Liver (tissue), 9 donors: Measurements from ENCODE around the gene AGTRAP. TPM values are rescaled to one million over a fixed set of nuclear protein-coding genes. Genes with fewer than 3 reads are reported as not detected.

Experiments used
- DNase-seq: peaks from one replicate; pipeline ENCODE4 v3.0.0-alpha.2; 2017; ENCODE audit warnings: low spot score
- H3K27ac ChIP-seq, 2 donors: one replicate each; pipeline ENCODE4 v1.7.0; 2013; ENCODE audit warnings: inconsistent platforms in 2 of 2, low read length in 2 of 2, control low read depth in 1 of 2, low read depth in 1 of 2, mild to moderate bottlenecking in 1 of 2
- H3K27me3 ChIP-seq, 4 donors: one replicate each; pipeline versions ENCODE4 v1.6.1 to v1.7.0; 2013; ENCODE audit warnings: low read length in 3 of 4, inconsistent platforms in 1 of 4, mild to moderate bottlenecking in 1 of 4, moderate library complexity in 1 of 4; ENCODE audit not compliant: control insufficient read depth in 4 of 4, insufficient read depth in 4 of 4
- H3K36me3 ChIP-seq, 4 donors: one replicate each; pipeline versions ENCODE4 v1.6.1 to v1.7.0; 2013; ENCODE audit warnings: low read length in 3 of 4, mild to moderate bottlenecking in 3 of 4, low read depth in 1 of 4, moderate library complexity in 1 of 4; ENCODE audit not compliant: control insufficient read depth in 4 of 4, insufficient read depth in 3 of 4
- H3K4me1 ChIP-seq, 4 donors: one replicate each; pipeline versions ENCODE4 v1.6.1 to v1.7.0; 2013; ENCODE audit warnings: low read length in 3 of 4, mild to moderate bottlenecking in 3 of 4, moderate library complexity in 1 of 4; ENCODE audit not compliant: control insufficient read depth in 4 of 4, insufficient read depth in 4 of 4
- H3K4me3 ChIP-seq, 3 donors: one replicate each; pipeline versions ENCODE4 v1.6.1 to v1.7.0; 2013; ENCODE audit warnings: low read length in 3 of 3, control low read depth in 1 of 3, low read depth in 1 of 3, mild to moderate bottlenecking in 1 of 3
- H3K9ac ChIP-seq, 2 donors: one replicate each; pipeline ENCODE4 v1.7.0; 2013; ENCODE audit warnings: low read length in 2 of 2, mild to moderate bottlenecking in 2 of 2, moderate library complexity in 2 of 2, control low read depth in 1 of 2, low read depth in 1 of 2
- H3K9me3 ChIP-seq, 4 donors: one replicate each; pipeline versions ENCODE4 v1.6.1 to v1.7.0; 2013; ENCODE audit warnings: low read length in 3 of 4; ENCODE audit not compliant: control insufficient read depth in 4 of 4
- ATF3 ChIP-seq: IDR thresholded peaks from 2 replicates; pipeline ENCODE4 v1.6.1; 2016; ENCODE audit warnings: antibody characterized with exemption
- EGR1 ChIP-seq, 2 donors: IDR thresholded peaks; 2 replicates each; pipeline ENCODE4 v1.6.1; 2016 to 2018; ENCODE audit warnings: antibody characterized with exemption in 2 of 2, low read depth in 2 of 2
- FOXA1 ChIP-seq: IDR thresholded peaks from 2 replicates; pipeline ENCODE4 v1.6.1; 2016; ENCODE audit warnings: antibody characterized with exemption
- GABPA ChIP-seq, 2 donors: IDR thresholded peaks in 1 of 2; conservative IDR thresholded peaks in 1 of 2; 2 replicates each; pipeline ENCODE4 v1.6.1; 2016; ENCODE audit warnings: antibody characterized with exemption in 2 of 2, mild to moderate bottlenecking in 1 of 2, moderate library complexity in 1 of 2
- HNF4A ChIP-seq, 2 donors: conservative IDR thresholded peaks; 2 replicates each; pipeline ENCODE4 v1.6.1; 2016; ENCODE audit warnings: antibody characterized with exemption in 2 of 2, mild to moderate bottlenecking in 2 of 2
- HNF4G ChIP-seq: IDR thresholded peaks from 2 replicates; pipeline ENCODE4 v1.6.1; 2016; ENCODE audit warnings: antibody characterized with exemption
- JUND ChIP-seq, 2 donors: IDR thresholded peaks; 2 replicates each; pipeline ENCODE4 v1.6.1; 2016; ENCODE audit warnings: antibody characterized with exemption in 2 of 2
- NR2F2 ChIP-seq: IDR thresholded peaks from 2 replicates; pipeline ENCODE4 v1.6.1; 2016; ENCODE audit warnings: antibody characterized with exemption
- RAD21 ChIP-seq, 2 donors: IDR thresholded peaks; 2 replicates each; pipeline ENCODE4 v1.6.1; 2016; ENCODE audit warnings: antibody characterized with exemption in 2 of 2, mild to moderate bottlenecking in 2 of 2
- RXRA ChIP-seq, 2 donors: IDR thresholded peaks; 2 replicates each; pipeline ENCODE4 v1.6.1; 2017 to 2018; ENCODE audit warnings: antibody characterized with exemption in 2 of 2, mild to moderate bottlenecking in 1 of 2
- YY1 ChIP-seq: IDR thresholded peaks from 2 replicates; pipeline ENCODE4 v1.6.1; 2016; ENCODE audit warnings: antibody characterized with exemption, mild to moderate bottlenecking
- ZBTB33 ChIP-seq: IDR thresholded peaks from 2 replicates; pipeline ENCODE4 v1.6.1; 2016; ENCODE audit warnings: antibody characterized with exemption
- WGBS: extraction: QIAGEN DNeasy Blood & Tissue Kit; methylation state at CpG from one replicate; pipeline ENCODE4 v1.1.7; 2013; 5-methylcytosine and 5-hydroxymethylcytosine counted together
- polyA plus RNA-seq, 2 donors: library from polyadenylated mRNA; stranded (reverse) in 1 of 2; unstranded in 1 of 2; fragments of 200-250 nt in 1 of 2; fragments of >200 nt in 1 of 2; fragmentation: Nextera tagmentation in 1 of 2; extraction: Ambion mirVana in 1 of 2; gene quantifications; one replicate each; pipeline versions ENCODE4 v1.2.1 to v1.2.3, GENCODE V29; 2013 to 2015
- total RNA-seq, 2 donors: library from RNA; depleted of rRNA; stranded (reverse); fragments of >200 nt; gene quantifications; one replicate each; pipeline ENCODE4 v1.2.3, GENCODE V29; 2014
- TF ChIP-seq, protein P1 (sequence below): IDR thresholded peaks from 2 replicates; pipeline ENCODE4 v1.6.1; 2016; ENCODE audit warnings: antibody characterized with exemption, mild to moderate bottlenecking
- donor health status: healthy.
- donor health status: healthy.
- donor health status: healthy.
- donor health status: healthy.
- donor health status: healthy.

Gene AGTRAP
- total and polyA plus RNA-seq, 4 donors, result 8.5 to 19.3 (median 17.5) TPM

- no peak for TF ChIP-seq JUND (IDR thresholded peaks at IDR 0.05)
- TF ChIP-seq GABPA (IDR thresholded peaks at IDR 0.05 in 1 of 2, conservative IDR thresholded peaks at IDR 0.05 in 1 of 2), result no peak
- TF ChIP-seq ZBTB33, result no peak
Measured at GRCh38 chr1:11722538-11722937, 13.4 kb upstream of the AGTRAP start (continued).

DNA sequence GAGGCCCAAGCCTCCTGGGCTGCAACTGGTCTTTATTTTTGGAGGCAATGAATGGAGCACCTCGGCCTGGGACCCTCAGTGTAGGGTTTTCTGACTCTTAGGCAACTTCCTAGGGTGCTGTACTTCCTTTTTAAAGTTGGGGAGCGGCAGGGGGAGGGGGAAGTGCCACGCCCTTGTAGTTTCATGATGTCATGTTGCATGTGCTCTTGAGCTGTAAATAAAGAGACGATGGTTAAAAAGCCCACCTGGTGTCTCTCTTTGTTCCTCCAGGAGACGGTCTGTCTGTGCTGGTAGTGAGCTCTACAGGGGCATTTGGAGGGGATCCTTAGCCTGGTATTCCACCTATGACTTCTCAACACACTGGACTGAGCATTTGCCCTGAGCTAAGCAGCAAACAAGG lies 10.3 kb upstream of the AGTRAP start:
- no peak overlapping the region for H3K27ac ChIP-seq
- TF ChIP-seq RXRA (IDR thresholded peaks at IDR 0.05) (no peak), RAD21 (IDR thresholded peaks at IDR 0.05) (no peak), YY1 (no peak), NR2F2 (no peak), FOXA1 (no peak), ATF3 (no peak), GABPA (IDR thresholded peaks at IDR 0.05 in 1 of 2, conservative IDR thresholded peaks at IDR 0.05 in 1 of 2) (no peak), HNF4G (no peak), ZBTB33 (no peak)
- TF ChIP-seq, protein P1, sequence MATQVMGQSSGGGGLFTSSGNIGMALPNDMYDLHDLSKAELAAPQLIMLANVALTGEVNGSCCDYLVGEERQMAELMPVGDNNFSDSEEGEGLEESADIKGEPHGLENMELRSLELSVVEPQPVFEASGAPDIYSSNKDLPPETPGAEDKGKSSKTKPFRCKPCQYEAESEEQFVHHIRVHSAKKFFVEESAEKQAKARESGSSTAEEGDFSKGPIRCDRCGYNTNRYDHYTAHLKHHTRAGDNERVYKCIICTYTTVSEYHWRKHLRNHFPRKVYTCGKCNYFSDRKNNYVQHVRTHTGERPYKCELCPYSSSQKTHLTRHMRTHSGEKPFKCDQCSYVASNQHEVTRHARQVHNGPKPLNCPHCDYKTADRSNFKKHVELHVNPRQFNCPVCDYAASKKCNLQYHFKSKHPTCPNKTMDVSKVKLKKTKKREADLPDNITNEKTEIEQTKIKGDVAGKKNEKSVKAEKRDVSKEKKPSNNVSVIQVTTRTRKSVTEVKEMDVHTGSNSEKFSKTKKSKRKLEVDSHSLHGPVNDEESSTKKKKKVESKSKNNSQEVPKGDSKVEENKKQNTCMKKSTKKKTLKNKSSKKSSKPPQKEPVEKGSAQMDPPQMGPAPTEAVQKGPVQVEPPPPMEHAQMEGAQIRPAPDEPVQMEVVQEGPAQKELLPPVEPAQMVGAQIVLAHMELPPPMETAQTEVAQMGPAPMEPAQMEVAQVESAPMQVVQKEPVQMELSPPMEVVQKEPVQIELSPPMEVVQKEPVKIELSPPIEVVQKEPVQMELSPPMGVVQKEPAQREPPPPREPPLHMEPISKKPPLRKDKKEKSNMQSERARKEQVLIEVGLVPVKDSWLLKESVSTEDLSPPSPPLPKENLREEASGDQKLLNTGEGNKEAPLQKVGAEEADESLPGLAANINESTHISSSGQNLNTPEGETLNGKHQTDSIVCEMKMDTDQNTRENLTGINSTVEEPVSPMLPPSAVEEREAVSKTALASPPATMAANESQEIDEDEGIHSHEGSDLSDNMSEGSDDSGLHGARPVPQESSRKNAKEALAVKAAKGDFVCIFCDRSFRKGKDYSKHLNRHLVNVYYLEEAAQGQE, result no peak

GRCh38 chr1:11727119-11727518 lies 8.8 kb upstream of the AGTRAP start:
- H3K27me3 ChIP-seq, result no peaks in the 10 kb centered on the region
- 87% methylated on average over 4 of the region's 4 CpGs for WGBS
- no peak overlapping the region for H3K9ac ChIP-seq
- H3K36me3 ChIP-seq, result no peaks in the 10 kb centered on the region
- no peak overlapping the region for H3K4me3 ChIP-seq
- peaks cover 0 to 13% (median 10%) of the 10 kb centered on the region in 4 donors for H3K4me1 ChIP-seq
- no peak overlapping the region for H3K27ac ChIP-seq
- H3K9me3 ChIP-seq, result no peaks in the 10 kb centered on the region
- no peak for DNase-seq
- TF ChIP-seq HNF4A (conservative IDR thresholded peaks at IDR 0.05), result peak in 1 of 2 donors; percentile 45
- TF ChIP-seq EGR1 (IDR thresholded peaks at IDR 0.05; ENCODE audit: low read depth in 2 of 2), result no peak

More for the DNA sequence above, 10.3 kb upstream of the AGTRAP start:
- DNase-seq, result no peak
- peaks cover 0 to 10% (median 9%) of the 10 kb centered on the region in 4 donors for H3K4me1 ChIP-seq
- no peak overlapping the region for H3K4me3 ChIP-seq
- no peaks in the 10 kb centered on the region for H3K9me3 ChIP-seq
- no peak overlapping the region for H3K9ac ChIP-seq
- H3K36me3 ChIP-seq, result no peaks in the 10 kb centered on the region
- no peaks in the 10 kb centered on the region for H3K27me3 ChIP-seq
- WGBS, result 80% methylated on average over 5 of the region's 5 CpGs
